Measurements from ENCODE around the gene CDH23.

GRCh38 chr10:71456631-71457030, 59.9 kb downstream of the CDH23 start:
- TF ChIP-seq CHD2 (IDR thresholded peaks at IDR 0.05; ENCODE audit: low read depth, low read length): no peak
- no peak for TF ChIP-seq JUND (IDR thresholded peaks at IDR 0.05; ENCODE audit: borderline replicate concordance, low read depth, low read length)
- TF ChIP-seq JUND (tag; IDR thresholded peaks at IDR 0.05; ENCODE audit: borderline replicate concordance, low read depth, low read length): no peak
- TF ChIP-seq REST (IDR thresholded peaks at IDR 0.05; ENCODE audit: borderline replicate concordance): no peak
- no peak for TF ChIP-seq REST (CRISPR knock-in tag; IDR thresholded peaks at IDR 0.05; ENCODE audit: low read depth)
- TF ChIP-seq ZNF699 (CRISPR knock-in tag; IDR thresholded peaks at IDR 0.05; ENCODE audit: insufficient replicate concordance): no peak
